ENCODE results near the gene SERPINA9. TPM values are rescaled to one million over a fixed set of nuclear protein-coding genes. Genes with fewer than 3 reads are reported as not detected.
"Not testable (repeated sequence)": the region's sequence is repeated elsewhere in the genome, so short reads cannot be mapped to it uniquely, and the experiment has no call there.

SERPINA9 gene
- polyA plus RNA-seq, 4 donors = 0.64 TPM; not detected in 3

DNA sequence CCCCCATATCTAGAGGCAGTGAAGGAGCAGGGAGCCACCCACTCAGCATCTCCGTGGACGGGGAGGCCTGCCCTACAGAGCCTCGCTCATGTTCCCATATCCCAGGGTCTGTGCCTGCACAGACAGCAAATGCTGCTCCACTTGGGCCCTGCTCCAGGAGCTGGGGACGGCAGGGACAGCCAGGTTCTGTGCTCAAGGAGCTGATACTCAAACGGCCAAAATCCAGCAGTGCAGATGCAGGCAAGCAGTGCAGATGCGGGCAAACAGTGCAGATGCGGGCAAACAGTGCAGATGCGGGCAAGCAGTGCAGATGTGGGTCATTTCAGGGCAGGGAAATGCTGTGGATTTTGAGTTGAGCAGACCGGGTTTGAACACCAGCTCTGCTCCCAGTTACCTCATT is 39.4 kb upstream of the SERPINA9 start:
- H3K9me3 ChIP-seq (ENCODE audit: control insufficient read depth in 2 of 2, insufficient read depth in 1 of 2, low read depth in 1 of 2, low read length in 1 of 2) = no peaks in the 10 kb centered on the region
- H3K36me3 ChIP-seq (ENCODE audit: control insufficient read depth in 3 of 3, insufficient read depth in 2 of 3, low read depth in 1 of 3, low read length in 3 of 3) = no peaks in the 10 kb centered on the region
- no peak for FAIRE-seq
- no peak for DNase-seq
- H3K27ac ChIP-seq (ENCODE audit: low read depth in 1 of 3, low read length in 2 of 3) = no peak overlapping the region
- H3K4me1 ChIP-seq (ENCODE audit: control insufficient read depth in 3 of 3, insufficient read depth in 2 of 3, low read depth in 1 of 3, low read length in 2 of 3) = no peaks in the 10 kb centered on the region
- no peak overlapping the region for H3K4me3 ChIP-seq (ENCODE audit: low read depth in 1 of 3, low read length in 3 of 3)
- H3K27me3 ChIP-seq (ENCODE audit: control insufficient read depth in 3 of 3, insufficient read depth in 3 of 3, low read length in 3 of 3) = no peaks in the 10 kb centered on the region
- WGBS, 3 donors = 79 to 85% (median 82%) methylated on average over 9 of the region's 9 CpGs

DNA sequence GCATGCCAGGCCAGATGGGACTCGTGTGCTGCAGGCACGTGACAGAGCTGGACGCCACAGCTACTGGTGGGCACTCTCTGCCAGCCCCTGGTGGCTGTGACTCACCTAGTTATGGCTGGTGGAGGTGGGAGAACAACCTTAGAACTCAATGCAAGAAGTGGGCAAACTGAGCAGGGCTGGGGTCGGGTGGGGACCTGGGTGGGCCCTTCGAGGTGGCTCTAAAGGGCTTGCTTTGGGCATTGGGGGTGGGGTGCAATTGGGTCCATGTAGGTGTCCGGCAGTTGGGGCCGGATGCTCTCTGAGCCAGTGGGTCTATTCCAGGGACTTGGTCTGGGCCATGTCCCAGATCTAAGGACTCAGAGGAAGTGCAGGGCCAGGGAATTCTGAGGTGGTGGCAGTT is 38.4 kb upstream of the SERPINA9 start:
- 67 to 87% (median 84%) methylated on average over 7 of the region's 7 CpGs for WGBS, 3 donors
- H3K9me3 ChIP-seq (ENCODE audit: control insufficient read depth in 2 of 2, insufficient read depth in 1 of 2, low read depth in 1 of 2, low read length in 1 of 2) = no peaks in the 10 kb centered on the region
- DNase-seq = no peak
- H3K4me1 ChIP-seq (ENCODE audit: control insufficient read depth in 3 of 3, insufficient read depth in 2 of 3, low read depth in 1 of 3, low read length in 2 of 3) = no peaks in the 10 kb centered on the region
- no peak overlapping the region for H3K27ac ChIP-seq (ENCODE audit: low read depth in 1 of 3, low read length in 2 of 3)
- no peaks in the 10 kb centered on the region for H3K27me3 ChIP-seq (ENCODE audit: control insufficient read depth in 3 of 3, insufficient read depth in 3 of 3, low read length in 3 of 3)
- H3K4me3 ChIP-seq (ENCODE audit: low read depth in 1 of 3, low read length in 3 of 3) = no peak overlapping the region
- no peaks in the 10 kb centered on the region for H3K36me3 ChIP-seq (ENCODE audit: control insufficient read depth in 3 of 3, insufficient read depth in 2 of 3, low read depth in 1 of 3, low read length in 3 of 3)
- FAIRE-seq = no peak

DNA sequence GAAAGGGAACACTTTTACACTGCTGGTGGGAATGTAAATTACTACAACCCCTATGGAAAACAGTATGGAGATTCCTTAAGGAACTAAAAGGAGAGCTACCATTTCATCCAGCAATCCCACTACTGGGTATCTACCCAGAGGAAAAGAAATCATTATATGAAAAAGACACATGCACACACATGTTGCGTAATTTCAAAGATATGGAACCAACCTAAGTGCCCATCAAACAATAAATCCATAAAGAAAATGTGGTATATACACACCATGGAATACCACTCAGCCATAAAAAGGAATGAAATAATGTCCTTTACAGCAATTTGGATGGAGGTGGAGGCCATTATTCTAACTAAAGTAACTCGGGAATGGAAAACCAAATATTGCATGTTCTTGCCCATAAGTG is 34.5 kb upstream of the SERPINA9 start:
- H3K4me3 ChIP-seq (ENCODE audit: low read depth in 1 of 3, low read length in 3 of 3); FAIRE-seq; H3K9me3 ChIP-seq (ENCODE audit: control insufficient read depth in 2 of 2, insufficient read depth in 1 of 2, low read depth in 1 of 2, low read length in 1 of 2); H3K27me3 ChIP-seq (ENCODE audit: control insufficient read depth in 3 of 3, insufficient read depth in 3 of 3, low read length in 3 of 3); H3K4me1 ChIP-seq (ENCODE audit: control insufficient read depth in 3 of 3, insufficient read depth in 2 of 3, low read depth in 1 of 3, low read length in 2 of 3); H3K27ac ChIP-seq (ENCODE audit: low read depth in 1 of 3, low read length in 2 of 3); DNase-seq; H3K36me3 ChIP-seq (ENCODE audit: control insufficient read depth in 3 of 3, insufficient read depth in 2 of 3, low read depth in 1 of 3, low read length in 3 of 3): not testable (repeated sequence)
- 72 to 83% (median 75%) methylated on average over 2 of the region's 2 CpGs for WGBS, 3 donors

DNA sequence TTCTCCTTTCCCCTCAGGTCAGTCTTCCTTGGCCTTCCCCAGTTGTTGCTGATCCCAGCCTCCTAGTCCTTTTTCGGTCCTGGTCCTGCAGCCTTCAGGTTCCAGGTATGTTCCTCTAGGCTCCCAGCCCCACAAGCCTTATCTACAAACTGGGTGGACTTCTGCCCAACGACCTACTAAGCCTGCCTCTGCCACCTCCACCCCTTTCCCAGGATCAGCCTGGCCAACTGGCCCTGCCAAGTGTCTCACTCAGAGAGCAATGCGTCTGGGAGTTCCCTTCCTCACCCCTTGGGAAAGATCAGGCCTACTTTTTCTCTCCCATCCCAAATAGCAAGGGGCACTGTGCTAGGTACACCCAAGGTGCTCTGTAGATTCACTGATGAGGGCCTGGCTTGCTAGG is 33.4 kb upstream of the SERPINA9 start, which contains the start of gene SERPINA12:
Gene SERPINA12, minus strand, starts transcription at position 114 of the 400 bp plus-strand sequence. CDS start 11,072 bp downstream, outside the sequence.
- WGBS, 3 donors = 59 to 69% (median 67%) methylated on average over 3 of the region's 3 CpGs
- Histone ChIP-seq H3K9me3 (ENCODE audit: control insufficient read depth in 2 of 2, insufficient read depth in 1 of 2, low read depth in 1 of 2, low read length in 1 of 2) (no peaks in the 10 kb centered on the region), H3K36me3 (ENCODE audit: control insufficient read depth in 3 of 3, insufficient read depth in 2 of 3, low read depth in 1 of 3, low read length in 3 of 3) (no peaks in the 10 kb centered on the region), H3K4me3 (ENCODE audit: low read depth in 1 of 3, low read length in 3 of 3) (no peak within 1 kb of the TSS), H3K27ac (ENCODE audit: low read depth in 1 of 3, low read length in 2 of 3) (no peak within 1 kb of the TSS), H3K27me3 (ENCODE audit: control insufficient read depth in 3 of 3, insufficient read depth in 3 of 3, low read length in 3 of 3) (no peaks in the 10 kb centered on the region), H3K4me1 (ENCODE audit: control insufficient read depth in 3 of 3, insufficient read depth in 2 of 3, low read depth in 1 of 3, low read length in 2 of 3) (no peaks in the 10 kb centered on the region)
- no peak for DNase-seq
- FAIRE-seq = no peak

DNA sequence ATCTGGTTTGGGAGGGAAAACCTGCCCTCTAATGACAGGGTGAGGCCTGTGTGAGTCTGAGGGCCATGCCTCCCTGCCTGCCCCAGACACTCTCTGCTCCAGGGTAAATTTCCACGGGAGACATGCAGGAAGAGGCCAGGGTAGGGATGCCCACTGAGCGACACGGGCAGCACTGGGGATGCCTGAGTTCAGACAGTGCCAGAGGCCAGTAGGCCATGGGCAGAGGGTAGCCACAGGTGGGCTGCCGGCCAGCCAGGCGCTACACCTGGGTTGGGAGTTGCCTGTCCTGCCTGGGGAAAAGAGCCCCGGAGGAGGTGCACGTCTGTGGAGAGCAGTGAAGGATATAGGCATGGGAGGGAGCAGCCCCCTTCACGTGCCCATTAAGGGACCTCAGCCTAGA is 29.6 kb upstream of the SERPINA9 start:
- 87 to 89% (median 89%) methylated on average over 8 of the region's 8 CpGs for WGBS, 3 donors
- no peak overlapping the region for H3K4me3 ChIP-seq (ENCODE audit: low read depth in 1 of 3, low read length in 3 of 3)
- no peaks in the 10 kb centered on the region for H3K36me3 ChIP-seq (ENCODE audit: control insufficient read depth in 3 of 3, insufficient read depth in 2 of 3, low read depth in 1 of 3, low read length in 3 of 3)
- no peaks in the 10 kb centered on the region for H3K9me3 ChIP-seq (ENCODE audit: control insufficient read depth in 2 of 2, insufficient read depth in 1 of 2, low read depth in 1 of 2, low read length in 1 of 2)
- FAIRE-seq (no peak), DNase-seq (no peak)
- H3K27me3 ChIP-seq (ENCODE audit: control insufficient read depth in 3 of 3, insufficient read depth in 3 of 3, low read length in 3 of 3) = no peaks in the 10 kb centered on the region
- no peaks in the 10 kb centered on the region for H3K4me1 ChIP-seq (ENCODE audit: control insufficient read depth in 3 of 3, insufficient read depth in 2 of 3, low read depth in 1 of 3, low read length in 2 of 3)
- no peak overlapping the region for H3K27ac ChIP-seq (ENCODE audit: low read depth in 1 of 3, low read length in 2 of 3)

DNA sequence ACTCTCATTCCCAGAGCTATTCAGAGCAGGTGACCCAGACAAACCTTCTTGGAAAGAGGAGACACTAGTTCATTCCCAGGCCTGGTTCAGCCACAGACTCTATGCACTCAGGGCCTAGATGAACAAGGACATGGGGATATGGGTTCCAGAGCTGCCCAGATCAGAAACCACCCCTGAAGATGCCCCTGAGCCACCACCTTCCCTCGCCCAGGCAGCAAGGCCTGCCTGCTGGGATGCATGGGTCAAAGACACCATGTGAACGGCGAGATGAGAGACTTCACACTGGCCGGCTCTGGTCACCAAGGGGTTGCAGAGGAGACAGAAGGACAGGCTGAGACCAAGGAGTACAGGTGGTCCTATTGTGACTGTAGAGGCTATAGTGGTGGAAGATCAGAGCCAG is 29.2 kb upstream of the SERPINA9 start:
- H3K36me3 ChIP-seq (ENCODE audit: control insufficient read depth in 3 of 3, insufficient read depth in 2 of 3, low read depth in 1 of 3, low read length in 3 of 3) = no peaks in the 10 kb centered on the region
- no peaks in the 10 kb centered on the region for H3K4me1 ChIP-seq (ENCODE audit: control insufficient read depth in 3 of 3, insufficient read depth in 2 of 3, low read depth in 1 of 3, low read length in 2 of 3)
- WGBS, 3 donors = 90 to 95% (median 92%) methylated on average over 4 of the region's 4 CpGs
- FAIRE-seq (no peak), DNase-seq (no peak)
- H3K9me3 ChIP-seq (ENCODE audit: control insufficient read depth in 2 of 2, insufficient read depth in 1 of 2, low read depth in 1 of 2, low read length in 1 of 2) = no peaks in the 10 kb centered on the region
- no peak overlapping the region for H3K27ac ChIP-seq (ENCODE audit: low read depth in 1 of 3, low read length in 2 of 3)
- H3K27me3 ChIP-seq (ENCODE audit: control insufficient read depth in 3 of 3, insufficient read depth in 3 of 3, low read length in 3 of 3) = no peaks in the 10 kb centered on the region
- H3K4me3 ChIP-seq (ENCODE audit: low read depth in 1 of 3, low read length in 3 of 3) = no peak overlapping the region

DNA sequence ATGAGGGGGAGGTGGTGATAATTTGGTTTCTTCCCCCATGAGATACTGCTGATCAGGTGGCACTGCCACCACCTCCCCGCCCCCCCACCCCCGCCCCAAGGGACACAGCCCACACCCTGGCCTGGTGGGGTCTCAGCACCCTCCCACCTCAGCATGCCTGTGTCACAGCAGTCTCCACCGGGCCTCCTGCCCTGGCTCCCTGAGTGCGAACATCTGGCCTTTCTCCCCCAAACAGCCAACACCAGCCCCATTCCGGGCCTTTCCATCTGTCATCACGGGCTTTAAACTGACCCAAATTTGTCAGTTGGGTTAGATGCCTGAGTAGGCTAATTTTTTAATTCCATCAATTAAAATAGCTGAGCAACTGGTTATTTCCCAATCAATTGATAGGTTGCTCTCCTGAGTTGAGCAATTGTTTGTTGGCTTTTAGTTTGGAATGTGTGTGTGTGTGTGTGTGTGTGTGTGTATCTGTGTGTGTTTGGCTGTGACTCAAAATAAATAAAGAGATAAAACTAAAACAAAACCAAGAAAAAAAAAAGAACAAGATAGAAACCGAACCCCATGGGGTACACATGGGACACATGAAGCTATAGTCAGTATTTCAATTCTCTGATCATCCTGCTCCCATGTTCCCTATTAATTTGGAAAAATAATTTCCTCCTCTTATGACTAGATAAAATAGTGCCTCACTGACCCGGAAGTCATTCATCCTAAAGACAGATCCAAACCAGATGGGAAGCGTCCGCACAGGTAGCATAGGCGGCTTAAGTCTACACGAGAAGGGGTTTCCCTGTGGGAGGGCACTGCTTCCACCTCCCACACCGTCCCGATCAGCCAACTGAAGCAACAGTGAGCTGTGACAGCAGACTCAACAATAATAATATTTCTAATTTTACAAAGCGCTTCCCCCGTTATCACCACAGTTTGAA is 25.9 kb upstream of the SERPINA9 start:
- no peaks in the 10 kb centered on the region for H3K36me3 ChIP-seq (ENCODE audit: control insufficient read depth in 3 of 3, insufficient read depth in 2 of 3, low read depth in 1 of 3, low read length in 3 of 3)
- H3K9me3 ChIP-seq (ENCODE audit: control insufficient read depth in 2 of 2, insufficient read depth in 1 of 2, low read depth in 1 of 2, low read length in 1 of 2) = no peaks in the 10 kb centered on the region
- WGBS, 3 donors = 74 to 77% (median 76%) methylated on average over 14 to 15 of the region's 16 CpGs
- H3K4me1 ChIP-seq (ENCODE audit: control insufficient read depth in 3 of 3, insufficient read depth in 2 of 3, low read depth in 1 of 3, low read length in 2 of 3) = no peaks in the 10 kb centered on the region
- H3K4me3 ChIP-seq (ENCODE audit: low read depth in 1 of 3, low read length in 3 of 3) = no peak overlapping the region
- no peak overlapping the region for H3K27ac ChIP-seq (ENCODE audit: low read depth in 1 of 3, low read length in 2 of 3)
- H3K27me3 ChIP-seq (ENCODE audit: control insufficient read depth in 3 of 3, insufficient read depth in 3 of 3, low read length in 3 of 3) = no peaks in the 10 kb centered on the region
- no peak for DNase-seq
- FAIRE-seq = no peak

DNA sequence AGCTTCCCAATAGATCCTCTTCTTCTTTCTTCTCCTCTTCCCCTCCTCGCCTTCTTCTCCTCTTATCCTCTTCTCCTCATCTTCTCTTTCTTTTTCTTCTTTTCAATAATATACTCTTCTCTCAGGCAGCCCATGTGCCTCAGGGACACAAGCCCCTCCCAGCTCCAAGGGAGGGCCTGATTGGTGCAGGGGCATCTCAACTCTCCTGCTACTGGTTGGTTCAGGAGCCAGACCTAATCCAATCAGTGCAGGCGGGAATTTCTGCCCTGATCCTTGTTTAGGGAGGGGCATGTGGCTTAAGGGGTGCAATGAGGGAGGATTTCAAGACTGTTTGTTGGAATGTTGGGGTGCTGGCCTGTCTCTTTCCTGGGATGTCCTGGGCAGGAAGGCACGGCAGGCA is 24.3 kb upstream of the SERPINA9 start:
- peaks cover 0 to 3% (median 0%) of the 10 kb centered on the region in 3 donors for H3K27me3 ChIP-seq (ENCODE audit: control insufficient read depth in 3 of 3, insufficient read depth in 3 of 3, low read length in 3 of 3)
- no peak overlapping the region for H3K4me3 ChIP-seq (ENCODE audit: low read depth in 1 of 3, low read length in 3 of 3)
- 70 to 76% (median 72%) methylated on average over 3 of the region's 3 CpGs for WGBS, 3 donors
- no peak overlapping the region for H3K27ac ChIP-seq (ENCODE audit: low read depth in 1 of 3, low read length in 2 of 3)
- no peaks in the 10 kb centered on the region for H3K4me1 ChIP-seq (ENCODE audit: control insufficient read depth in 3 of 3, insufficient read depth in 2 of 3, low read depth in 1 of 3, low read length in 2 of 3)
- H3K9me3 ChIP-seq (ENCODE audit: control insufficient read depth in 2 of 2, insufficient read depth in 1 of 2, low read depth in 1 of 2, low read length in 1 of 2) = no peaks in the 10 kb centered on the region
- no peaks in the 10 kb centered on the region for H3K36me3 ChIP-seq (ENCODE audit: control insufficient read depth in 3 of 3, insufficient read depth in 2 of 3, low read depth in 1 of 3, low read length in 3 of 3)
- DNase-seq (no peak), FAIRE-seq (no peak)
